LNCaP clone FGC (cell line): ENCODE results near the gene OR1L4.

ENCODE experiments used
- DNase-seq: peaks from one replicate; pipeline ENCODE4 v3.0.0-alpha.2; 2011; ENCODE audit warnings: low read depth
- H3K4me3 ChIP-seq: 2 replicates; pipeline ENCODE4 v1.5.1; 2011; ENCODE audit warnings: mild to moderate bottlenecking, low read depth, low read length, control low read depth
- TF ChIP-seq, protein P1 (sequence below): IDR thresholded peaks from 2 replicates; pipeline ENCODE4 v1.5.1; 2012; ENCODE audit warnings: mild to moderate bottlenecking; ENCODE audit not compliant: control insufficient read depth, insufficient read depth; ENCODE audit errors: extremely low read depth

OR1L4 gene

DNA sequence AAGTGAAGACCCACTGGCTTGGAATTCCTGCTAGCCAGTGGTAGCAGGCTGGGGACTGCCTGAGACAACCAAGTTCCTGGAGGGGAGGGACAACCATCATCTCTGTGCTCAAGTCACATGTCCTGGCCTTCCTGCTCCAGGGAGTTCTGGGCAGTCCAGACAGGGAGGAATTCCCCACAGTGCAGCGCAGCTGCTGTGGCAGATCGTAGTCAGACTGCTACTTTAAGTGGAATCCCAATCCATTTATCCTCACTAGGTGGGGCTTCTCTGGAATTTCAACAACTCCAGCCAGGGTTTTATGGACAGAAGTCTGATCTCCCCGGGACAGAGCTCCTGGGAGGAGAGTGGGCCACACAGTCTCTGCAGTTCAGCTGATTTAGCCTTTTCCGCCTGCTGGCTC is 44.0 kb downstream of the OR1L4 start:
- no peak for DNase-seq
- H3K4me3 ChIP-seq, result no peak overlapping the region
- TF ChIP-seq, protein P1, sequence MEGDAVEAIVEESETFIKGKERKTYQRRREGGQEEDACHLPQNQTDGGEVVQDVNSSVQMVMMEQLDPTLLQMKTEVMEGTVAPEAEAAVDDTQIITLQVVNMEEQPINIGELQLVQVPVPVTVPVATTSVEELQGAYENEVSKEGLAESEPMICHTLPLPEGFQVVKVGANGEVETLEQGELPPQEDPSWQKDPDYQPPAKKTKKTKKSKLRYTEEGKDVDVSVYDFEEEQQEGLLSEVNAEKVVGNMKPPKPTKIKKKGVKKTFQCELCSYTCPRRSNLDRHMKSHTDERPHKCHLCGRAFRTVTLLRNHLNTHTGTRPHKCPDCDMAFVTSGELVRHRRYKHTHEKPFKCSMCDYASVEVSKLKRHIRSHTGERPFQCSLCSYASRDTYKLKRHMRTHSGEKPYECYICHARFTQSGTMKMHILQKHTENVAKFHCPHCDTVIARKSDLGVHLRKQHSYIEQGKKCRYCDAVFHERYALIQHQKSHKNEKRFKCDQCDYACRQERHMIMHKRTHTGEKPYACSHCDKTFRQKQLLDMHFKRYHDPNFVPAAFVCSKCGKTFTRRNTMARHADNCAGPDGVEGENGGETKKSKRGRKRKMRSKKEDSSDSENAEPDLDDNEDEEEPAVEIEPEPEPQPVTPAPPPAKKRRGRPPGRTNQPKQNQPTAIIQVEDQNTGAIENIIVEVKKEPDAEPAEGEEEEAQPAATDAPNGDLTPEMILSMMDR, result no peak
